Panc1 (cell line): ENCODE results near the gene GTSE1.

Source experiments
- POLR2AphosphoS5 ChIP-seq: IDR thresholded peaks from 2 replicates; pipeline ENCODE4 v1.6.1; 2012; ENCODE audit warnings: mild to moderate bottlenecking, low read depth, low read length, moderate library complexity
- SIN3A ChIP-seq: IDR thresholded peaks from 2 replicates; pipeline ENCODE4 v1.6.1; 2012; ENCODE audit warnings: low read depth, mild to moderate bottlenecking, low read length, moderate library complexity, borderline replicate concordance; ENCODE audit not compliant: insufficient read depth
- TF ChIP-seq, protein P1 (sequence below): fragments of 450-650 bp; IDR thresholded peaks from 2 replicates; pipeline ENCODE4 v1.5.1; 2017; ENCODE audit warnings: mild to moderate bottlenecking

GRCh38 chr22:46347646-46348045, 51.0 kb downstream of the GTSE1 start:
- TF ChIP-seq, protein P1, sequence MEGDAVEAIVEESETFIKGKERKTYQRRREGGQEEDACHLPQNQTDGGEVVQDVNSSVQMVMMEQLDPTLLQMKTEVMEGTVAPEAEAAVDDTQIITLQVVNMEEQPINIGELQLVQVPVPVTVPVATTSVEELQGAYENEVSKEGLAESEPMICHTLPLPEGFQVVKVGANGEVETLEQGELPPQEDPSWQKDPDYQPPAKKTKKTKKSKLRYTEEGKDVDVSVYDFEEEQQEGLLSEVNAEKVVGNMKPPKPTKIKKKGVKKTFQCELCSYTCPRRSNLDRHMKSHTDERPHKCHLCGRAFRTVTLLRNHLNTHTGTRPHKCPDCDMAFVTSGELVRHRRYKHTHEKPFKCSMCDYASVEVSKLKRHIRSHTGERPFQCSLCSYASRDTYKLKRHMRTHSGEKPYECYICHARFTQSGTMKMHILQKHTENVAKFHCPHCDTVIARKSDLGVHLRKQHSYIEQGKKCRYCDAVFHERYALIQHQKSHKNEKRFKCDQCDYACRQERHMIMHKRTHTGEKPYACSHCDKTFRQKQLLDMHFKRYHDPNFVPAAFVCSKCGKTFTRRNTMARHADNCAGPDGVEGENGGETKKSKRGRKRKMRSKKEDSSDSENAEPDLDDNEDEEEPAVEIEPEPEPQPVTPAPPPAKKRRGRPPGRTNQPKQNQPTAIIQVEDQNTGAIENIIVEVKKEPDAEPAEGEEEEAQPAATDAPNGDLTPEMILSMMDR, result no peak
- TF ChIP-seq POLR2AphosphoS5, result no peak
- TF ChIP-seq SIN3A, result no peak
